Measurements from ENCODE around the gene PDGFB. TPM values are rescaled to one million over a fixed set of nuclear protein-coding genes. Genes with fewer than 3 reads are reported as not detected.

PDGFB gene
- total and polyA plus RNA-seq, 7 experiments from 2014 or later: 0.56 to 9.5 (median 2.3) TPM

DNA sequence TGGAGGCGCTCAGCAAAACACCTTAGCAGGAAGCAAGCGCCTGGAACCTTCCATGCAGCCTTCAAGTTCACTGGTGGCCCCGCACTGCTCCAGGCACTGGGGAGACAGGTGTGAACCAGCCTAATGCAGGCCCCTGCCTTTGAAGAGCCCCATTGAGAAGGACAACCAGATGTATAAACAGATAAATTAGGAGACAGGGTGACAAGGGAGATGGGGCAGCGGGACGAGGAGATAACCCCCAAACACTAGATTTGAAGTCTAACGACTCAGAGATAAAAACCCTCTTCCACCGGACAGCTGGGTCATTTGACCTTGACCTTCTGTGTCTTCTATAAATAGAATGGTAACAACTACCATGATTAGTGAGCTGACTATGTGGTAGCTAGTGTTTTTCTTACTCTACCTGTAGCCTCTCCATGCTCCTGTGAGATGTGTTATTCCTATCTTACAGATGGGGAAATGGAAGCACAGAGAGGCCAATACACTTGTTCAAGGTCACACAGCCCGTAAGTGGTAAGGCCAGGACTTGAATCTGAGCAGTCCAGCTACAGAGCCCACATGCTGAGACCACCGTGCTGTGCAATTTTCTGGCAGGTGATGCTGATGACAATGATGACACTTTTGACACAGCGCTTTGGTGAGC is 2.0 kb upstream of the PDGFB start:
- Mint-ChIP-seq H3K9me3 (peaks cover 0 to 1% (median 0%) of the 10 kb centered on the region in 11 donors), H3K4me3 (peak overlapping the region in 3 of 10 donors; percentile 21 to 68 (median 35)), H3K36me3 (peaks cover 0 to 3% (median 0%) of the 10 kb centered on the region in 5 donors), H3K27ac (no peak overlapping the region), H3K4me1 (peaks cover 10 to 18% (median 17%) of the 10 kb centered on the region in 7 donors), H3K27me3 (peaks cover 0 to 66% (median 43%) of the 10 kb centered on the region in 5 donors)
- ChIA-PET POLR2A (interaction anchor here (0.6 to 9.0 kb wide), 4 partner anchors 68 to 1514 kb away, joined by 3 to 93 read pairs (median 4); no protein-coding TSS in a partner anchor), CTCF (interaction anchor here (1.1 kb wide), 1 partner anchor 75 kb away, joined by 4 read pairs; no protein-coding TSS in a partner anchor)
- H3K4me1 ChIP-seq (ENCODE audit: control insufficient read depth in 2 of 2, insufficient read depth in 2 of 2, low read length in 2 of 2): peaks cover 6 to 14% of the 10 kb centered on the region in 2 donors
- no peaks in the 10 kb centered on the region for H3K9me3 ChIP-seq (ENCODE audit: control insufficient read depth in 2 of 3, low read length in 3 of 3)
- ATAC-seq: no peak
- H3K36me3 ChIP-seq (ENCODE audit: control insufficient read depth in 2 of 3, insufficient read depth in 3 of 3, low read length in 3 of 3): no peaks in the 10 kb centered on the region
- H3K27ac ChIP-seq (ENCODE audit: low read depth, low read length): no peak overlapping the region
- H3K27me3 ChIP-seq (ENCODE audit: control insufficient read depth in 2 of 2, insufficient read depth in 2 of 2, low read length in 2 of 2): peaks cover 0 to 4% of the 10 kb centered on the region in 2 donors
- intact Hi-C loops (cut with micrococcal nuclease): no loop called here
- H3K4me3 ChIP-seq (ENCODE audit: low read length): no peak overlapping the region
- no peak for DNase-seq

DNA sequence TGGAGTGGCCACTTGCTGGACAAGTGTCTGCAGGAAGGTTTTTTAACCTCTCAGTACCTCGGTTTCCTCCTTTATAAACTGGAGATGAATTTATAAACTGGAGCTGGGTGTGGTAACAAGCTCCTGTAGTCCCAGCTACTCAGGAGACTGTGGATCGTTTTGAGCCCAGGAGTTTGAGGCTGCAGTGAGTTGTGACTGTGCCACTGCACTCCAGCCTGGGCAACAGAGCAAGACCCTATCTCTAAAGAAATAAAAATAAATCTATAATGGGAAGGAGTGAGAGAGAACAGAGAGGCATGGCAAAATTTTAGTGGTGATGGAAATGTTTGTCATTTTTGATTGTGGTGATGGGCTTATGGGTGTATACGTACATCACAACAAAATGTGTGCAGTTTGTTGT is 1.4 kb upstream of the PDGFB start:
- POLR2A ChIA-PET: interaction anchor here (0.6 to 9.0 kb wide), 3 partner anchors 68 to 81 kb away, joined by 3 to 93 read pairs (median 4); no protein-coding TSS in a partner anchor
- Histone ChIP-seq H3K9me3 (ENCODE audit: control insufficient read depth in 2 of 3, low read length in 3 of 3) (no peaks in the 10 kb centered on the region), H3K4me1 (ENCODE audit: control insufficient read depth in 2 of 2, insufficient read depth in 2 of 2, low read length in 2 of 2) (peaks cover 12 to 19% of the 10 kb centered on the region in 2 donors), H3K4me3 (ENCODE audit: low read length) (no peak overlapping the region), H3K27ac (ENCODE audit: low read depth, low read length) (no peak overlapping the region), H3K36me3 (ENCODE audit: control insufficient read depth in 2 of 3, insufficient read depth in 3 of 3, low read length in 3 of 3) (no peaks in the 10 kb centered on the region), H3K27me3 (ENCODE audit: control insufficient read depth in 2 of 2, insufficient read depth in 2 of 2, low read length in 2 of 2) (peaks cover 0 to 4% of the 10 kb centered on the region in 2 donors)
- H3K36me3 Mint-ChIP-seq: peaks cover 0 to 3% (median 0%) of the 10 kb centered on the region in 5 donors
- CTCF ChIA-PET: interaction anchor here (1.1 kb wide), 1 partner anchor 75 kb away, joined by 4 read pairs; no protein-coding TSS in a partner anchor
- no peak for DNase-seq
- ATAC-seq: no peak
- peaks cover 0 to 68% (median 37%) of the 10 kb centered on the region in 5 donors for H3K27me3 Mint-ChIP-seq
- H3K9me3 Mint-ChIP-seq: peaks cover 0 to 1% (median 0%) of the 10 kb centered on the region in 11 donors
- H3K4me3 Mint-ChIP-seq: peak overlapping the region in 5 of 10 donors; percentile 21 to 97 (median 82)
- peaks cover 16 to 24% (median 22%) of the 10 kb centered on the region in 7 donors for H3K4me1 Mint-ChIP-seq
- intact Hi-C loops (cut with micrococcal nuclease): no loop called here
- peak overlapping the region in 1 of 9 donors; percentile 77 for H3K27ac Mint-ChIP-seq

DNA sequence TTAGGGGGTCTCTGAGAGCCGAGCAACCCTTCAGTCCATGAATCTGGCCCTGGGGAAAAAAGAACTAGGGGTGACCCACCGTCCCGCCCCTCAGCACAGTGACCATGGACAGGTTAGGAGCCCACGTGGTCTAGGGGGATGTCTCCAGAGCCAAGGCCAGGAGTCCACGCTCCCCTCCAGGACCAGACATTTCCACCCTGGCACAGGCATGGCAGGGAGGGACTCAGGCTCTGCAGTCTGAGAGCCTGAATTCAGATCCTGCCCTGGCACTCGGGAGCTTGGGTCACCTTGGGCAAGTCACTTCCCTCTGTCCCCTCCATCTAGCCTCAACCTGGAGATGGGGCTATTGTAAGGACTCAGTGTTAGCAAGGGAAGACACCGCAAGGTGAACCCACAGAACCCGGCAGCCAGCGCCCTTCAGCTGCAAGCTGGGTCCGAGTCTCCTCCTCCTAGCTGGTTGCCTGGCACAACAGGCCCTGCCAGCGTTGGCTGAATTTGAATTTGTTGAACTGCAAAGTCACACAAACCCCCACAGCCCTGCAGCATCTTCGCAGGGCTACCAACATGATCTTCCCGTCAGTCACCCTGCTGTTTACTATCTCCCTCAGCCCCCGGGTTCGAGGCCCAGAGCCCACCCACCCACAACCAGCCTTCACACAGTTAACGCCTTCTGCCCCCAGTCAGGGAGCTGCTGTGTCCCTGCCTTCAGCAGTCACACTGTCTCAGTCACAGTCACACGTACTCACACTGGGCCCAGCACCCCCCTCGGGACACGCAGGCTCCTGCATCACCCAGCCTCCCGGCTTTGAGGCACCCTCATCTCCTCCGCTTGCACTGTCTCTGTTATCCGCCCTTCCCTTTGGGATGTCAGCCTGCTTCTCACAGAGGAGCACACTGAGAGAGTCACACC is 603 bp upstream of the PDGFB start:
- peaks cover 0 to 75% (median 30%) of the 10 kb centered on the region in 5 donors for H3K27me3 Mint-ChIP-seq

DNA sequence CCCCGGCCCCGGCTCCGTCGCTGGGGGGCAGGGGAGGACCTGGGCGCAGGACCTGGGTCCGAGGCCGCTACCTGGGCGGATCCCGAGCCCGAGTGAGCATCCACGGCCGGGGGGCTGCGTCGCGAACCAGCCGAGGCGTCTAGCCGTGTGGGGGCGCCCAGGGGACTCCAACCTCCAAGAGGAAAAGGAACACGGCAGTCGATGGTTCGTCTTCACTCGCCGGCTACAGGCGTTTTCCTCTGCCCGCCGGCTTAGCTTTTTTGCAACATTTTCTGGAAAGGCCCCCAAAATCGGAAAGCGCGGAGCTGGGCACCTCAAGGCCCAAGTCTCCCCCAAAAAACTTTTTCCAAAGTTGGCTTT is 666 bp downstream of the PDGFB start:
- Histone ChIP-seq H3K36me3 (ENCODE audit: control insufficient read depth in 2 of 3, insufficient read depth in 3 of 3, low read length in 3 of 3) (no peaks in the 10 kb centered on the region), H3K4me1 (ENCODE audit: control insufficient read depth in 2 of 2, insufficient read depth in 2 of 2, low read length in 2 of 2) (peaks cover 29 to 35% of the 10 kb centered on the region in 2 donors), H3K27me3 (ENCODE audit: control insufficient read depth in 2 of 2, insufficient read depth in 2 of 2, low read length in 2 of 2) (peaks cover 0 to 4% of the 10 kb centered on the region in 2 donors), H3K27ac (ENCODE audit: low read depth, low read length) (no peak overlapping the region), H3K9me3 (ENCODE audit: control insufficient read depth in 2 of 3, low read length in 3 of 3) (no peaks in the 10 kb centered on the region), H3K4me3 (ENCODE audit: low read length) (peak overlapping the region; percentile 47)
- H3K27ac Mint-ChIP-seq: peak overlapping the region in 2 of 9 donors; percentile 19 to 81
- ChIA-PET POLR2A (interaction anchor here (0.9 to 9.0 kb wide), 8 partner anchors 21 to 94 kb away, joined by 3 to 93 read pairs (median 4); partner anchors contain the start of genes CBX7 and RPL3), CTCF (interaction anchor here (0.6 to 2.0 kb wide), 3 partner anchors 29 to 73 kb away, joined by 3 to 9 read pairs (median 5); no protein-coding TSS in a partner anchor)
- peaks cover 0 to 3% (median 0%) of the 10 kb centered on the region in 5 donors for H3K36me3 Mint-ChIP-seq
- peaks cover 0 to 3% (median 0%) of the 10 kb centered on the region in 11 donors for H3K9me3 Mint-ChIP-seq
- peak overlapping the region; percentile 65 to 97 (median 85) for H3K4me3 Mint-ChIP-seq
- intact Hi-C loops (cut with micrococcal nuclease): loop anchor here (5.0 kb wide), 3 partner anchors 37 to 737 kb away; partner anchors contain the start of gene DDX17 (in 1 of the 2)
- ATAC-seq: no peak
- DNase-seq: no peak
- H3K4me1 Mint-ChIP-seq: peaks cover 32 to 45% (median 40%) of the 10 kb centered on the region in 7 donors
- peaks cover 0 to 71% (median 25%) of the 10 kb centered on the region in 5 donors for H3K27me3 Mint-ChIP-seq

More for the DNA sequence above, 603 bp upstream of the PDGFB start:
- DNase-seq (no peak), ATAC-seq (no peak)
- peaks cover 24 to 33% (median 31%) of the 10 kb centered on the region in 7 donors for H3K4me1 Mint-ChIP-seq
- H3K27me3 ChIP-seq (ENCODE audit: control insufficient read depth in 2 of 2, insufficient read depth in 2 of 2, low read length in 2 of 2): peaks cover 0 to 4% of the 10 kb centered on the region in 2 donors
- ChIA-PET CTCF (interaction anchor here (1.4 to 2.0 kb wide), 2 partner anchors 62 to 74 kb away, joined by 5 to 9 read pairs; no protein-coding TSS in a partner anchor), POLR2A (interaction anchor here (0.5 to 9.0 kb wide), 7 partner anchors 22 to 487 kb away, joined by 3 to 93 read pairs (median 4); partner anchors contain the start of genes CBX7 and RPL3)
- peak overlapping the region in 3 of 9 donors; percentile 12 to 77 (median 35) for H3K27ac Mint-ChIP-seq
- peaks cover 0 to 3% (median 0%) of the 10 kb centered on the region in 5 donors for H3K36me3 Mint-ChIP-seq
- H3K9me3 ChIP-seq (ENCODE audit: control insufficient read depth in 2 of 3, low read length in 3 of 3): no peaks in the 10 kb centered on the region
- peak overlapping the region; percentile 64 to 97 (median 82) for H3K4me3 Mint-ChIP-seq
- intact Hi-C loops (cut with micrococcal nuclease): no loop called here
- H3K4me1 ChIP-seq (ENCODE audit: control insufficient read depth in 2 of 2, insufficient read depth in 2 of 2, low read length in 2 of 2): peaks cover 21 to 26% of the 10 kb centered on the region in 2 donors
- H3K36me3 ChIP-seq (ENCODE audit: control insufficient read depth in 2 of 3, insufficient read depth in 3 of 3, low read length in 3 of 3): no peaks in the 10 kb centered on the region
- no peak overlapping the region for H3K27ac ChIP-seq (ENCODE audit: low read depth, low read length)
- peaks cover 0 to 3% (median 0%) of the 10 kb centered on the region in 11 donors for H3K9me3 Mint-ChIP-seq
- peak overlapping the region; percentile 30 for H3K4me3 ChIP-seq (ENCODE audit: low read length)

DNA sequence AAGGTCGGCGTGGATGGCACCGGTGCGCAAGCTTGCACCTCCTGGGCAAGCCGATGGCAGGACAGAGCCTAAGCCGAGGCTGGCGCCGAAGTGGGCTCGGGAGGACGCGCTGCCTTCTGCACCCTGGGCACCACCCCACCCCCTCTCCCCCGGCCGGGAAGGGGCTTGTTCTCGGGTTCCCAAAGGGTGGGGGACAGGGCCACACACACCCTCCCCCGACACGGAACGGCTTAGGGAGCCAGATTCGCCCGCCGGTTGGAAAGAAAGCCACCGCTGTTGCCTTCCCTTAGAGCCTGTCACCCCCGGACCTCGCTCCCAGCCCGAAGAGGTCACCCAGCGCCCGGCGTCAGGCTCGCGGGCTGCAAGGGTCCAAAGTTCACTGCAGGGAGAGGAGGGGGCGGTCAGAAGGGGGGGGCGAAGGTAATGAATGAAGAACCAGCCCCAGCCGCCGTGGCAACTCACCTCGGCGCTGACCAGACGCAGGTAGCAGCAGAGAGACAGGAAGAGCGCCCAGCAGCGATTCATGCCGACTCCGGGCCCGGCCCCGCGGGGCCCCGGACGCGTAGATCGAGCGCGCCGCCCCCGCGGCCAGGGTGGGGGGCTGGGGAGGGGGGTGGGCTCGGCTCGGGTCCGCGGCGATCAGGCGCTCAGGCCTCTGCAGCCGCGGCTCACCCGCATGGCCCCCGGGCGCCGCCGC is 1.2 kb downstream of the PDGFB start:
- H3K27ac Mint-ChIP-seq: peak overlapping the region in 4 of 9 donors; percentile 25 to 88 (median 81)
- Histone ChIP-seq H3K4me3 (ENCODE audit: low read length) (peak overlapping the region; percentile 66), H3K36me3 (ENCODE audit: control insufficient read depth in 2 of 3, insufficient read depth in 3 of 3, low read length in 3 of 3) (no peaks in the 10 kb centered on the region), H3K9me3 (ENCODE audit: control insufficient read depth in 2 of 3, low read length in 3 of 3) (no peaks in the 10 kb centered on the region), H3K27me3 (ENCODE audit: control insufficient read depth in 2 of 2, insufficient read depth in 2 of 2, low read length in 2 of 2) (peaks cover 0 to 4% of the 10 kb centered on the region in 2 donors), H3K4me1 (ENCODE audit: control insufficient read depth in 2 of 2, insufficient read depth in 2 of 2, low read length in 2 of 2) (peaks cover 34 to 37% of the 10 kb centered on the region in 2 donors), H3K27ac (ENCODE audit: low read depth, low read length) (peak overlapping the region; percentile 49)
- intact Hi-C loops (cut with micrococcal nuclease): loop anchor here (2.0 to 5.0 kb wide), 4 partner anchors 36 to 736 kb away; partner anchors contain the start of gene DDX17 (in 1 of the 2)
- POLR2A ChIA-PET: interaction anchor here (0.7 to 9.0 kb wide), 13 partner anchors 10 to 1760 kb away, joined by 3 to 93 read pairs (median 4); partner anchors contain the start of genes CBX7 and RPL3
- DNase-seq (peak in 1 of 9 donors; percentile 33), ATAC-seq (no peak)
- H3K36me3 Mint-ChIP-seq: peaks cover 0 to 3% (median 0%) of the 10 kb centered on the region in 5 donors
- peak overlapping the region; percentile 74 to 97 (median 86) for H3K4me3 Mint-ChIP-seq
- H3K27me3 Mint-ChIP-seq: peaks cover 0 to 74% (median 23%) of the 10 kb centered on the region in 5 donors
- H3K9me3 Mint-ChIP-seq: peaks cover 0 to 3% (median 0%) of the 10 kb centered on the region in 11 donors
- peaks cover 34 to 50% (median 45%) of the 10 kb centered on the region in 7 donors for H3K4me1 Mint-ChIP-seq
- CTCF ChIA-PET: interaction anchor here (0.5 to 2.0 kb wide), 2 partner anchors 73 to 162 kb away, joined by 3 to 9 read pairs; no protein-coding TSS in a partner anchor

Data from naive thymus-derived CD4-positive, alpha-beta T cell (primary cell).